Gastroesophageal sphincter (tissue), 3 donors: ENCODE data around the gene UBFD1.

Experiments used
- EP300 ChIP-seq: sonication (generic); formaldehyde crosslinking; IDR thresholded peaks from one replicate; pipeline ENCODE4 v1.6.1; 2017; ENCODE audit warnings: antibody characterized with exemption, mild to moderate bottlenecking
- TF ChIP-seq, protein P1 (sequence below), 4 experiments: fragments of 200-600 bp in 2 of 4; fragments of 450-650 bp in 2 of 4; sonication (generic) in 1 of 4; IDR thresholded peaks; one replicate each; pipeline ENCODE4 v1.5.1; 2017 to 2019; ENCODE audit warnings: antibody characterized with exemption in 4 of 4, mild to moderate bottlenecking in 2 of 4, moderate library complexity in 2 of 4

DNA sequence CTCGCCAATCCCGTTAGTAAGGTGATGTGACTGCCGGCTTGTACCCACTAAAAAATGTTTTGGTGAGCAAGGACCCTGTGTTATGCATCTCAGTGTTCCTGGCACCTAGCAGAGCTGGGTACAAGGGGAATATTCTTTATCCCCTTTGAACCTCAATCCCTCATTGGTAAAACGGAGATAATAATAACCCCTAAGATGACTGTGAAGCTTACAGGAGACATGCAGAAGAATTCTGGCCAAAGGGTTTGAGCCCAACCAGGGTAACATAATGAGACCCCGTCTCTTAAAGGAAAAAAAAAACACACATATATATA, 48.1 kb upstream of the UBFD1 start:
- TF ChIP-seq, protein P1, sequence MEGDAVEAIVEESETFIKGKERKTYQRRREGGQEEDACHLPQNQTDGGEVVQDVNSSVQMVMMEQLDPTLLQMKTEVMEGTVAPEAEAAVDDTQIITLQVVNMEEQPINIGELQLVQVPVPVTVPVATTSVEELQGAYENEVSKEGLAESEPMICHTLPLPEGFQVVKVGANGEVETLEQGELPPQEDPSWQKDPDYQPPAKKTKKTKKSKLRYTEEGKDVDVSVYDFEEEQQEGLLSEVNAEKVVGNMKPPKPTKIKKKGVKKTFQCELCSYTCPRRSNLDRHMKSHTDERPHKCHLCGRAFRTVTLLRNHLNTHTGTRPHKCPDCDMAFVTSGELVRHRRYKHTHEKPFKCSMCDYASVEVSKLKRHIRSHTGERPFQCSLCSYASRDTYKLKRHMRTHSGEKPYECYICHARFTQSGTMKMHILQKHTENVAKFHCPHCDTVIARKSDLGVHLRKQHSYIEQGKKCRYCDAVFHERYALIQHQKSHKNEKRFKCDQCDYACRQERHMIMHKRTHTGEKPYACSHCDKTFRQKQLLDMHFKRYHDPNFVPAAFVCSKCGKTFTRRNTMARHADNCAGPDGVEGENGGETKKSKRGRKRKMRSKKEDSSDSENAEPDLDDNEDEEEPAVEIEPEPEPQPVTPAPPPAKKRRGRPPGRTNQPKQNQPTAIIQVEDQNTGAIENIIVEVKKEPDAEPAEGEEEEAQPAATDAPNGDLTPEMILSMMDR (IDR thresholded peaks at IDR 0.05): no peak
- TF ChIP-seq EP300: no peak
